HCT116 (cell line): ENCODE results near the gene GPANK1. TPM values are rescaled to one million over a fixed set of nuclear protein-coding genes. Genes with fewer than 3 reads are reported as not detected.

Source experiments
- ATAC-seq: fragments of 200-7000 bp; cut with Tn5 transposase; 2 replicates; pipeline ENCODE4 v1.9.1; 2020; ENCODE audit warnings: mild to moderate bottlenecking, moderate library complexity
- BruUV-seq: library from RNA; stranded (reverse); fragments of 400-500 nt; replicated peaks from 2 replicates; lab custom pipeline; 2021; lab: Mats Ljungman, UMichigan
- CTCF ChIA-PET: fragments of 300-600 bp; sonication (Branson Sonifier 250); formaldehyde crosslinking; loops from one replicate; lab custom pipeline; 2021; ENCODE audit warnings: antibody characterized with exemption; lab: Charles Lee
- POLR2A ChIA-PET: fragments of 300-600, 350-600 bp; sonication (Branson Sonifier 250); formaldehyde crosslinking; loops from one replicate; lab custom pipeline; 2021; ENCODE audit warnings: antibody characterized with exemption; lab: Charles Lee
- RAD21 ChIA-PET, 2 experiments: fragments of 300-600 bp; sonication (Branson Sonifier 250); formaldehyde crosslinking; loops; one replicate each; lab custom pipeline; 2023; ENCODE audit warnings: low total read pairs in 2 of 2; ENCODE audit not compliant: uncharacterized antibody in 2 of 2, unreplicated experiment in 2 of 2, low non-redundant PET in 1 of 2; lab: Charles Lee
- DNase-seq: peaks from one replicate; pipeline ENCODE4 v3.0.0-alpha.2; 2010; ENCODE audit warnings: low read depth, low spot score
- H2AFZ ChIP-seq: fragments of 200-600 bp; shearing (Covaris generic), sonication (generic); 2 replicates; pipeline ENCODE4 v1.6.1; 2017; ENCODE audit warnings: low read depth, mixed run types, mixed read lengths, antibody characterized with exemption, low read length; ENCODE audit not compliant: poor library complexity, severe bottlenecking
- H3K27ac ChIP-seq: 2 replicates; pipeline ENCODE4 v1.5.1; 2012; ENCODE audit warnings: low read depth, low read length
- H3K27me3 ChIP-seq: fragments of 200-600 bp; sonication (generic); 2 replicates; pipeline ENCODE4 v1.6.1; 2016; ENCODE audit warnings: mixed run types, low read length, mixed read lengths; ENCODE audit not compliant: insufficient read depth
- H3K36me3 ChIP-seq, 2 experiments: fragments of 200-500 bp in 1 of 2; fragments of 200-600 bp in 1 of 2; sonication (Bioruptor generic) in 1 of 2; sonication (generic) in 1 of 2; 2 replicates each; pipeline versions ENCODE4 v1.5.1 to v1.6.1; 2014 to 2016; ENCODE audit warnings: low read length in 2 of 2, inconsistent platforms in 1 of 2, mixed read lengths in 1 of 2, mixed run types in 1 of 2; ENCODE audit not compliant: insufficient read depth in 2 of 2, control insufficient read depth in 1 of 2
- H3K4me1 ChIP-seq, 2 experiments: fragments of 200-600 bp in 1 of 2; sonication (generic) in 1 of 2; 2 replicates each; pipeline versions ENCODE4 v1.5.1 to v1.6.1; 2012 to 2017; ENCODE audit warnings: low read length in 2 of 2, inconsistent platforms in 1 of 2, mild to moderate bottlenecking in 1 of 2, mixed read lengths in 1 of 2, mixed run types in 1 of 2, moderate library complexity in 1 of 2; ENCODE audit not compliant: insufficient read depth in 2 of 2, control insufficient read depth in 1 of 2
- H3K4me2 ChIP-seq: fragments of 200-600 bp; sonication (generic); 2 replicates; pipeline ENCODE4 v1.6.1; 2017; ENCODE audit warnings: mixed run types, low read length, mixed read lengths
- H3K4me3 ChIP-seq, 2 experiments: fragments of 200-600 bp in 1 of 2; sonication (generic) in 1 of 2; replicated peaks in 1 of 2; 2 replicates each; pipeline ENCODE4 v1.5.1; 2011 to 2016; ENCODE audit warnings: low read length in 2 of 2, control low read depth in 1 of 2, low read depth in 1 of 2, mild to moderate bottlenecking in 1 of 2, mixed read lengths in 1 of 2, mixed run types in 1 of 2
- H3K79me2 ChIP-seq: fragments of 200-600 bp; sonication (generic); 2 replicates; pipeline ENCODE4 v1.6.1; 2017; ENCODE audit warnings: mild to moderate bottlenecking, mixed run types, low read length, moderate library complexity, mixed read lengths; ENCODE audit not compliant: insufficient read depth
- H3K9ac ChIP-seq: fragments of 200-600 bp; sonication (generic); 2 replicates; pipeline ENCODE4 v1.6.1; 2016; ENCODE audit warnings: low read length, mixed read lengths
- H3K9me2 ChIP-seq: fragments of 200-600 bp; sonication (generic), shearing (Covaris generic); 2 replicates; pipeline ENCODE4 v1.6.1; 2017; ENCODE audit warnings: mixed run types, mild to moderate bottlenecking, moderate library complexity; ENCODE audit not compliant: insufficient read depth
- H3K9me3 ChIP-seq, 2 experiments: fragments of 200-500 bp in 1 of 2; fragments of 200-600 bp in 1 of 2; sonication (Bioruptor generic) in 1 of 2; sonication (generic) in 1 of 2; 2 replicates each; pipeline ENCODE4 v1.6.1; 2014 to 2017; ENCODE audit warnings: low read length in 2 of 2, mixed read lengths in 2 of 2, inconsistent platforms in 1 of 2, low read depth in 1 of 2, mild to moderate bottlenecking in 1 of 2, mixed run types in 1 of 2, moderate library complexity in 1 of 2; ENCODE audit not compliant: control insufficient read depth in 1 of 2, insufficient read depth in 1 of 2
- H4K20me1 ChIP-seq: fragments of 200-600 bp; sonication (generic), shearing (Covaris generic); 2 replicates; pipeline ENCODE4 v1.6.1; 2017; ENCODE audit warnings: mixed run types, mild to moderate bottlenecking, moderate library complexity; ENCODE audit not compliant: insufficient read depth
- ELF1 ChIP-seq: IDR thresholded peaks from 2 replicates; pipeline ENCODE4 v1.6.1; 2012; ENCODE audit warnings: low read depth, borderline replicate concordance
- SRF ChIP-seq: IDR thresholded peaks from 2 replicates; pipeline ENCODE4 v1.6.1; 2012; ENCODE audit warnings: low read depth
- ZNF274 ChIP-seq: fragments of 200-500 bp; sonication (Bioruptor generic); IDR thresholded peaks from 2 replicates; pipeline ENCODE4 v1.6.1; 2014; ENCODE audit warnings: mild to moderate bottlenecking, low read depth, low read length, inconsistent platforms
- intact Hi-C: fragments of 100-400 bp; cut with micrococcal nuclease; formaldehyde crosslinking; loops from 2 replicates; pipeline ENCODE4 v1.10.0; 2022
- total RNA-seq: library from RNA; stranded (reverse); gene quantifications from one replicate; pipeline ENCODE4 v1.2.1, GENCODE V29; 2021; ENCODE audit not compliant: unreplicated experiment
- TF ChIP-seq, protein P1 (sequence below), 3 experiments: fragments of 200-600 bp in 1 of 3; sonication (generic) in 1 of 3; IDR thresholded peaks in 2 of 3; conservative IDR thresholded peaks in 1 of 3; 2 replicates each; pipeline ENCODE4 v1.5.1; 2012 to 2017; ENCODE audit warnings: low read depth in 2 of 3, low read length in 2 of 3, antibody characterized with exemption in 1 of 3, borderline replicate concordance in 1 of 3, control low read depth in 1 of 3, mild to moderate bottlenecking in 1 of 3, mixed read lengths in 1 of 3, mixed run types in 1 of 3, moderate library complexity in 1 of 3; ENCODE audit not compliant: insufficient read depth in 1 of 3
- TF ChIP-seq, protein P2 (sequence below): IDR thresholded peaks from 2 replicates; pipeline ENCODE4 v1.6.1; 2011; ENCODE audit warnings: mild to moderate bottlenecking, low read length, moderate library complexity; ENCODE audit not compliant: insufficient replicate concordance; ENCODE audit errors: extremely low read depth
- TF ChIP-seq, protein P3 (sequence below): IDR thresholded peaks from 2 replicates; pipeline ENCODE4 v1.6.1; 2012
- TF ChIP-seq, protein P4 (sequence below): IDR thresholded peaks from 2 replicates; pipeline ENCODE4 v1.6.1; 2012; ENCODE audit warnings: low read depth

GPANK1 gene
- total RNA-seq, 1 experiment from 2014 or later: 14.8 TPM

DNA sequence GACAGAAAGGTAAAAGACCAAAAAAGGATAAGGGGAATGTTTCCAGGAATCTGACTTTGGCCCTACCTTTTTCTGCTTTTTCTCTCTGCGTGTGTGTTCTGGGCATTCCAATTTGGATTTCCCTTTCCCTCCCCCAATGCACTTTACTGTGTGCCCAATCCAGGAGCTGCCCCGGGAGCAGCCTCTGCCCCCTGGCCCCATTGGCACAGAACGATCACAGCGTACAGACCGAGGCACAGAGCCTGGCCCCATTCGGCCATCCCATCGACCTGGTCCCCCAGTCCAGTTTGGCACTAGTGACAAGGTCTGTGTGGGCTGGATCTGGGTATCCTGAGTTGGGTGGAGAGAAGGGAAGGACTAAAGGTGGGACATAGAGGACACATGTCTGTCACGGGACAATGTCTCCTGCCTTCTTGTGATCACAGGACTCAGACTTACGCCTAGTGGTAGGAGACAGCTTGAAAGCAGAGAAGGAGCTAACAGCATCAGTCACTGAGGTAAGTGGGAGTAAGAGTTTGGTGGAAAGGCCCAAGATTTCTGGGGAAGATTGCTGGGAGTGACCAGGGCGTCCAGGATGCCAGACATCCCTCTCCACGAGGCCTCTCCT lies 29.7 kb downstream of the GPANK1 start:
- Histone ChIP-seq H3K4me2 (no peak overlapping the region), H3K9me3 (no peaks in the 10 kb centered on the region), H3K9me2 (no peaks in the 10 kb centered on the region), H3K79me2 (peaks cover 42% of the 10 kb centered on the region; the same call in 1 of the 2 replicates), H3K36me3 (peaks cover 45 to 73% of the 10 kb centered on the region in 2 experiments), H3K4me1 (no peaks in the 10 kb centered on the region), H3K27me3 (no peaks in the 10 kb centered on the region), H2AFZ (no peak overlapping the region), H3K9ac (no peak overlapping the region), H3K4me3 (no peak overlapping the region), H3K27ac (no peak overlapping the region), H4K20me1 (no peaks in the 10 kb centered on the region)
- TF ChIP-seq, protein P1, sequence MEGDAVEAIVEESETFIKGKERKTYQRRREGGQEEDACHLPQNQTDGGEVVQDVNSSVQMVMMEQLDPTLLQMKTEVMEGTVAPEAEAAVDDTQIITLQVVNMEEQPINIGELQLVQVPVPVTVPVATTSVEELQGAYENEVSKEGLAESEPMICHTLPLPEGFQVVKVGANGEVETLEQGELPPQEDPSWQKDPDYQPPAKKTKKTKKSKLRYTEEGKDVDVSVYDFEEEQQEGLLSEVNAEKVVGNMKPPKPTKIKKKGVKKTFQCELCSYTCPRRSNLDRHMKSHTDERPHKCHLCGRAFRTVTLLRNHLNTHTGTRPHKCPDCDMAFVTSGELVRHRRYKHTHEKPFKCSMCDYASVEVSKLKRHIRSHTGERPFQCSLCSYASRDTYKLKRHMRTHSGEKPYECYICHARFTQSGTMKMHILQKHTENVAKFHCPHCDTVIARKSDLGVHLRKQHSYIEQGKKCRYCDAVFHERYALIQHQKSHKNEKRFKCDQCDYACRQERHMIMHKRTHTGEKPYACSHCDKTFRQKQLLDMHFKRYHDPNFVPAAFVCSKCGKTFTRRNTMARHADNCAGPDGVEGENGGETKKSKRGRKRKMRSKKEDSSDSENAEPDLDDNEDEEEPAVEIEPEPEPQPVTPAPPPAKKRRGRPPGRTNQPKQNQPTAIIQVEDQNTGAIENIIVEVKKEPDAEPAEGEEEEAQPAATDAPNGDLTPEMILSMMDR (IDR thresholded peaks at IDR 0.05 in 2 of 3, conservative IDR thresholded peaks at IDR 0.05 in 1 of 3; ENCODE audit: borderline replicate concordance in 1 of 3, insufficient read depth in 1 of 3, low read depth in 2 of 3, low read length in 2 of 3): no peak
- TF ChIP-seq SRF (no peak), ELF1 (no peak), ZNF274 (no peak)
- TF ChIP-seq, protein P2, sequence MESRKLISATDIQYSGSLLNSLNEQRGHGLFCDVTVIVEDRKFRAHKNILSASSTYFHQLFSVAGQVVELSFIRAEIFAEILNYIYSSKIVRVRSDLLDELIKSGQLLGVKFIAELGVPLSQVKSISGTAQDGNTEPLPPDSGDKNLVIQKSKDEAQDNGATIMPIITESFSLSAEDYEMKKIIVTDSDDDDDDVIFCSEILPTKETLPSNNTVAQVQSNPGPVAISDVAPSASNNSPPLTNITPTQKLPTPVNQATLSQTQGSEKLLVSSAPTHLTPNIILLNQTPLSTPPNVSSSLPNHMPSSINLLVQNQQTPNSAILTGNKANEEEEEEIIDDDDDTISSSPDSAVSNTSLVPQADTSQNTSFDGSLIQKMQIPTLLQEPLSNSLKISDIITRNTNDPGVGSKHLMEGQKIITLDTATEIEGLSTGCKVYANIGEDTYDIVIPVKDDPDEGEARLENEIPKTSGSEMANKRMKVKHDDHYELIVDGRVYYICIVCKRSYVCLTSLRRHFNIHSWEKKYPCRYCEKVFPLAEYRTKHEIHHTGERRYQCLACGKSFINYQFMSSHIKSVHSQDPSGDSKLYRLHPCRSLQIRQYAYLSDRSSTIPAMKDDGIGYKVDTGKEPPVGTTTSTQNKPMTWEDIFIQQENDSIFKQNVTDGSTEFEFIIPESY: no peak
- TF ChIP-seq, protein P3, sequence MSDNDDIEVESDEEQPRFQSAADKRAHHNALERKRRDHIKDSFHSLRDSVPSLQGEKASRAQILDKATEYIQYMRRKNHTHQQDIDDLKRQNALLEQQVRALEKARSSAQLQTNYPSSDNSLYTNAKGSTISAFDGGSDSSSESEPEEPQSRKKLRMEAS: no peak
- TF ChIP-seq, protein P4, sequence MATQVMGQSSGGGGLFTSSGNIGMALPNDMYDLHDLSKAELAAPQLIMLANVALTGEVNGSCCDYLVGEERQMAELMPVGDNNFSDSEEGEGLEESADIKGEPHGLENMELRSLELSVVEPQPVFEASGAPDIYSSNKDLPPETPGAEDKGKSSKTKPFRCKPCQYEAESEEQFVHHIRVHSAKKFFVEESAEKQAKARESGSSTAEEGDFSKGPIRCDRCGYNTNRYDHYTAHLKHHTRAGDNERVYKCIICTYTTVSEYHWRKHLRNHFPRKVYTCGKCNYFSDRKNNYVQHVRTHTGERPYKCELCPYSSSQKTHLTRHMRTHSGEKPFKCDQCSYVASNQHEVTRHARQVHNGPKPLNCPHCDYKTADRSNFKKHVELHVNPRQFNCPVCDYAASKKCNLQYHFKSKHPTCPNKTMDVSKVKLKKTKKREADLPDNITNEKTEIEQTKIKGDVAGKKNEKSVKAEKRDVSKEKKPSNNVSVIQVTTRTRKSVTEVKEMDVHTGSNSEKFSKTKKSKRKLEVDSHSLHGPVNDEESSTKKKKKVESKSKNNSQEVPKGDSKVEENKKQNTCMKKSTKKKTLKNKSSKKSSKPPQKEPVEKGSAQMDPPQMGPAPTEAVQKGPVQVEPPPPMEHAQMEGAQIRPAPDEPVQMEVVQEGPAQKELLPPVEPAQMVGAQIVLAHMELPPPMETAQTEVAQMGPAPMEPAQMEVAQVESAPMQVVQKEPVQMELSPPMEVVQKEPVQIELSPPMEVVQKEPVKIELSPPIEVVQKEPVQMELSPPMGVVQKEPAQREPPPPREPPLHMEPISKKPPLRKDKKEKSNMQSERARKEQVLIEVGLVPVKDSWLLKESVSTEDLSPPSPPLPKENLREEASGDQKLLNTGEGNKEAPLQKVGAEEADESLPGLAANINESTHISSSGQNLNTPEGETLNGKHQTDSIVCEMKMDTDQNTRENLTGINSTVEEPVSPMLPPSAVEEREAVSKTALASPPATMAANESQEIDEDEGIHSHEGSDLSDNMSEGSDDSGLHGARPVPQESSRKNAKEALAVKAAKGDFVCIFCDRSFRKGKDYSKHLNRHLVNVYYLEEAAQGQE: no peak
- ChIA-PET RAD21 (no interaction called here), CTCF (no interaction called here), POLR2A (no interaction called here)
- ATAC-seq: no peak
- no peak for DNase-seq
- BruUV-seq: no TSS peak
- intact Hi-C loops: no loop called here
